Panc1 (cell line): ENCODE data around the gene FBLN2.

Experiments used
- POLR2AphosphoS5 ChIP-seq: IDR thresholded peaks from 2 replicates; pipeline ENCODE4 v1.6.1; 2012; ENCODE audit warnings: mild to moderate bottlenecking, low read depth, low read length, moderate library complexity
- REST ChIP-seq, 2 experiments: IDR thresholded peaks; 2 replicates each; pipeline ENCODE4 v1.6.1; 2011 to 2012; ENCODE audit warnings: low read depth in 2 of 2, control low read depth in 1 of 2, low read length in 1 of 2, mild to moderate bottlenecking in 1 of 2, moderate library complexity in 1 of 2; ENCODE audit not compliant: insufficient read depth in 1 of 2
- SIN3A ChIP-seq: IDR thresholded peaks from 2 replicates; pipeline ENCODE4 v1.6.1; 2012; ENCODE audit warnings: low read depth, mild to moderate bottlenecking, low read length, moderate library complexity, borderline replicate concordance; ENCODE audit not compliant: insufficient read depth
- TCF7L2 ChIP-seq: IDR thresholded peaks from 2 replicates; pipeline ENCODE4 v1.6.1; 2011; ENCODE audit warnings: mild to moderate bottlenecking, low read depth, low read length, inconsistent platforms
- TF ChIP-seq, protein P1 (sequence below): fragments of 450-650 bp; IDR thresholded peaks from 2 replicates; pipeline ENCODE4 v1.5.1; 2017; ENCODE audit warnings: mild to moderate bottlenecking

GRCh38 chr3:13636874-13637273 lies 87.9 kb downstream of the FBLN2 start:
- TF ChIP-seq, protein P1, sequence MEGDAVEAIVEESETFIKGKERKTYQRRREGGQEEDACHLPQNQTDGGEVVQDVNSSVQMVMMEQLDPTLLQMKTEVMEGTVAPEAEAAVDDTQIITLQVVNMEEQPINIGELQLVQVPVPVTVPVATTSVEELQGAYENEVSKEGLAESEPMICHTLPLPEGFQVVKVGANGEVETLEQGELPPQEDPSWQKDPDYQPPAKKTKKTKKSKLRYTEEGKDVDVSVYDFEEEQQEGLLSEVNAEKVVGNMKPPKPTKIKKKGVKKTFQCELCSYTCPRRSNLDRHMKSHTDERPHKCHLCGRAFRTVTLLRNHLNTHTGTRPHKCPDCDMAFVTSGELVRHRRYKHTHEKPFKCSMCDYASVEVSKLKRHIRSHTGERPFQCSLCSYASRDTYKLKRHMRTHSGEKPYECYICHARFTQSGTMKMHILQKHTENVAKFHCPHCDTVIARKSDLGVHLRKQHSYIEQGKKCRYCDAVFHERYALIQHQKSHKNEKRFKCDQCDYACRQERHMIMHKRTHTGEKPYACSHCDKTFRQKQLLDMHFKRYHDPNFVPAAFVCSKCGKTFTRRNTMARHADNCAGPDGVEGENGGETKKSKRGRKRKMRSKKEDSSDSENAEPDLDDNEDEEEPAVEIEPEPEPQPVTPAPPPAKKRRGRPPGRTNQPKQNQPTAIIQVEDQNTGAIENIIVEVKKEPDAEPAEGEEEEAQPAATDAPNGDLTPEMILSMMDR, result no peak
- TF ChIP-seq REST (IDR thresholded peaks at IDR 0.05; ENCODE audit: insufficient read depth in 1 of 2, low read depth in 2 of 2, low read length in 1 of 2) (no peak), POLR2AphosphoS5 (no peak), TCF7L2 (no peak), SIN3A (no peak)
